Tibial nerve (tissue), 4 donors: ENCODE results near the gene TBCD. TPM values are rescaled to one million over a fixed set of nuclear protein-coding genes. Genes with fewer than 3 reads are reported as not detected.
A peak's percentile ranks its signal among the peaks of the same experiment; 100 is the strongest.

ENCODE experiments used
- DNase-seq, 2 donors: peaks; one replicate each; pipeline ENCODE4 v3.0.0-alpha.2; 2019; ENCODE audit warnings: low spot score in 2 of 2
- H3K27ac ChIP-seq, 4 donors: fragments of 200-600 bp; sonication (generic) in 3 of 4; one replicate each; pipeline ENCODE4 v1.5.1; 2017 to 2019; ENCODE audit warnings: mild to moderate bottlenecking in 1 of 4
- H3K27me3 ChIP-seq, 2 donors: fragments of 200-600 bp; sonication (generic) in 1 of 2; one replicate each; pipeline versions ENCODE4 v1.5.1 to v1.6.0; 2017 to 2019
- H3K36me3 ChIP-seq, 3 donors: fragments of 200-600 bp; sonication (generic); one replicate each; pipeline ENCODE4 v1.5.1; 2018 to 2019
- H3K4me1 ChIP-seq, 4 donors: fragments of 200-600 bp; sonication (generic) in 3 of 4; one replicate each; pipeline ENCODE4 v1.5.1; 2017 to 2019
- H3K4me3 ChIP-seq, 4 donors: fragments of 200-600 bp; sonication (generic) in 3 of 4; one replicate each; pipeline ENCODE4 v1.5.1; 2017 to 2019; ENCODE audit warnings: mild to moderate bottlenecking in 1 of 4, moderate library complexity in 1 of 4
- H3K9me3 ChIP-seq, 4 donors: fragments of 200-600 bp; sonication (generic) in 3 of 4; one replicate each; pipeline ENCODE4 v1.5.1; 2017 to 2019
- EP300 ChIP-seq, 2 donors: sonication (generic); formaldehyde crosslinking; IDR thresholded peaks; one replicate each; pipeline ENCODE4 v1.6.1; 2017; ENCODE audit warnings: antibody characterized with exemption in 2 of 2, mild to moderate bottlenecking in 1 of 2
- POLR2A ChIP-seq, 2 donors: fragments of 450-650 bp; IDR thresholded peaks; one replicate each; pipeline ENCODE4 v1.6.1; 2017; ENCODE audit warnings: antibody characterized with exemption in 2 of 2, mild to moderate bottlenecking in 2 of 2, moderate library complexity in 2 of 2
- WGBS, 2 donors: methylation state at CpG; one replicate each; pipeline ENCODE4 v1.1.5; 2018; 5-methylcytosine and 5-hydroxymethylcytosine counted together
- total RNA-seq, 4 donors: library from RNA; depleted of rRNA; stranded (reverse); fragments of >200 nt; gene quantifications; one replicate each; pipeline ENCODE4 v1.1.0, GENCODE V29; 2016
- TF ChIP-seq, protein P1 (sequence below), 5 experiments: fragments of 200-600 bp in 3 of 5; fragments of 450-650 bp in 2 of 5; sonication (generic) in 3 of 5; IDR thresholded peaks; one replicate each; pipeline ENCODE4 v1.5.1; 2016 to 2019; ENCODE audit warnings: antibody characterized with exemption in 5 of 5, mild to moderate bottlenecking in 3 of 5, moderate library complexity in 2 of 5

TBCD gene
- total RNA-seq, 4 donors from 2014 or later, result 42.6 to 115 (median 87.9) TPM

DNA sequence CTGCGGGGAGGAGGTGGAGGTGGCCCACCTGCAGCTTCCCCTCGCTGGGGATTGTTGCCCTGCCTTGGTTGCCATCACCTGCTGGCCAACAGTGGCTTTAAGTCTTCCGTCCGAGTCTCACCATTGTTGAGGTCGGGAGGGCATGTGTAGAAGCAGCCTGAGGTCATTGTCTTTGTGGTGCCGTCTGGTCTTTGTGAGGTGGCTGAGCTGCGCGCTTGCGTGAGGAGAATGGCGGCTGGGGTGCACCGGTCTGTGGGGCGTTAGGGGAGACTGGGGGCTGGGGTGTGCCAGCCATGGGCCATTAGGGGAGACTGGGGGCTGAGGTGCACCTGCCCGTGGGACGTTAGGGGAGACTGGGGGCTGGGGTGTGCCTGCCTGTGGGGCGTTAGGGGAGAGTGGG, 51.7 kb downstream of the TBCD start:
- WGBS, 2 donors, result 87 to 93% methylated on average over 15 of the region's 15 CpGs
- no peak overlapping the region for H3K27ac ChIP-seq
- no peak overlapping the region for H3K4me3 ChIP-seq
- no peak for DNase-seq
- no peaks in the 10 kb centered on the region for H3K27me3 ChIP-seq
- peaks cover 0 to 49% (median 0%) of the 10 kb centered on the region in 3 donors for H3K36me3 ChIP-seq
- peaks cover 0 to 40% (median 2%) of the 10 kb centered on the region in 4 donors for H3K4me1 ChIP-seq
- TF ChIP-seq POLR2A (IDR thresholded peaks at IDR 0.05) (no peak), EP300 (IDR thresholded peaks at IDR 0.05) (no peak)
- TF ChIP-seq, protein P1, sequence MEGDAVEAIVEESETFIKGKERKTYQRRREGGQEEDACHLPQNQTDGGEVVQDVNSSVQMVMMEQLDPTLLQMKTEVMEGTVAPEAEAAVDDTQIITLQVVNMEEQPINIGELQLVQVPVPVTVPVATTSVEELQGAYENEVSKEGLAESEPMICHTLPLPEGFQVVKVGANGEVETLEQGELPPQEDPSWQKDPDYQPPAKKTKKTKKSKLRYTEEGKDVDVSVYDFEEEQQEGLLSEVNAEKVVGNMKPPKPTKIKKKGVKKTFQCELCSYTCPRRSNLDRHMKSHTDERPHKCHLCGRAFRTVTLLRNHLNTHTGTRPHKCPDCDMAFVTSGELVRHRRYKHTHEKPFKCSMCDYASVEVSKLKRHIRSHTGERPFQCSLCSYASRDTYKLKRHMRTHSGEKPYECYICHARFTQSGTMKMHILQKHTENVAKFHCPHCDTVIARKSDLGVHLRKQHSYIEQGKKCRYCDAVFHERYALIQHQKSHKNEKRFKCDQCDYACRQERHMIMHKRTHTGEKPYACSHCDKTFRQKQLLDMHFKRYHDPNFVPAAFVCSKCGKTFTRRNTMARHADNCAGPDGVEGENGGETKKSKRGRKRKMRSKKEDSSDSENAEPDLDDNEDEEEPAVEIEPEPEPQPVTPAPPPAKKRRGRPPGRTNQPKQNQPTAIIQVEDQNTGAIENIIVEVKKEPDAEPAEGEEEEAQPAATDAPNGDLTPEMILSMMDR (IDR thresholded peaks at IDR 0.05), result no peak
- no peaks in the 10 kb centered on the region for H3K9me3 ChIP-seq

DNA sequence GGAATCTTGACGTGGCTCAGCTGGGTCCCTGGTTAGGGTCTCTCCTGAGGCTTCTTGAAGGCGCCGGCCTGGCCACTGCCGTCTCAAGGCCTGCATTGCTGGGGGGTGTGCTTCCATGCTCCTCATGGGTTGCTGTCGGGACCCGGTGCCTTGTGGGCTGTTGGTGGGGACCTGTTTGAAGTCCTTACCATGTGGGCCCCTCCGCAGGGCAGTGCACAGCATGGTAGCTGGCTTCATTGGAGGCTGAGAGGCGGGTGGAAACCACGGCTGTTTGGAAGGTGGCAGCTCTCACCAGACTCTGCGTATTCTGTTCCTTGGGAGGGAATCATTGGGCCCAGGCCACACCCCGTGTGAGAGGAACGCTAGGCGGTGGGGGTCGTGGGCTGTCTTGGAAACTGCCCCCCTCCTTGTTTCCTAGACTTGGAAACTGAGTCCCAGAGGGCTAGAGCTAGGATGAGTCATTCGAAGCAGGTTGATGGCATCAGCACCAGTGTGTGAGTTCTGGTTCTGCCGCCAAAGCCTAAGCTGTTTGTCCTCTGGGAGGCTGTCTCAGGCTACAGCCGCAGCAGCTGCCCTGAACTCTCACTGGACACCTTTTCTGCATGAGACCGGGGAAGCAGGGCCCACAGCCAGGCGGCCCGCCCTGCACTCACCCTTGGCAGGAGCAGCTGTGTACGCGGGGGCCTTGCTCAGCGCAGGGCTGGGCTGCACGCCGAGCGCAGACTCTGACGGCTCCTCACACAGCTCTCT, 52.8 kb downstream of the TBCD start:
- peak overlapping the region; percentile 60 to 82 (median 64) for H3K27ac ChIP-seq
- TF ChIP-seq POLR2A (IDR thresholded peaks at IDR 0.05) (no peak), EP300 (IDR thresholded peaks at IDR 0.05) (peak in 1 of 2 donors; percentile 79)
- TF ChIP-seq, protein P1 (IDR thresholded peaks at IDR 0.05), result peak in 1 of 5 experiments; percentile 16
- H3K4me1 ChIP-seq, result peaks cover 0 to 40% (median 2%) of the 10 kb centered on the region in 4 donors
- 66 to 70% methylated on average over 16 to 23 of the region's 27 CpGs for WGBS, 2 donors
- H3K4me3 ChIP-seq, result no peak overlapping the region
- peaks cover 0 to 48% (median 0%) of the 10 kb centered on the region in 3 donors for H3K36me3 ChIP-seq
- no peaks in the 10 kb centered on the region for H3K27me3 ChIP-seq
- no peaks in the 10 kb centered on the region for H3K9me3 ChIP-seq
- peak; percentile 70 to 82 for DNase-seq

DNA sequence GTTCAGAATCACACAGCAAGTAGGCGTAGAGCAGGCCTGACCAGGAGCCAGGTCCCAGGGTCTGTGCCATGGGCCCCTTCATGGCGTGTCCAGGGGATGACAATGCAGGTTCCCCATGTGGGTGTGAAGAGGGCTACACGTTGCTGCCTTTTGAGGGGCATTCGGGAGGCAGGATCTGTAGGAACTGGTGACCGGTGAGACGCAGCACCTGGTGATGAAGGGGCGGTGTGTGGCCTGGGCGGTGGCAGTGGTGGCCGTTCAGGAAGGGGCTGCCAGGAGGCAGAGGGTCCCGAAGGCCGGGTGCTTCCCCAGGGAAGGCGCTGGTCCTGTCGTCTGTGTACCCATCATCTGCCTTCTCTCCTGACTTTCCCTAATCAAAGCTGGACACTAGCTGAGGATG, 53.4 kb downstream of the TBCD start:
- H3K9me3 ChIP-seq, result no peaks in the 10 kb centered on the region
- peaks cover 0 to 49% (median 0%) of the 10 kb centered on the region in 3 donors for H3K36me3 ChIP-seq
- H3K27me3 ChIP-seq, result no peaks in the 10 kb centered on the region
- peaks cover 0 to 40% (median 2%) of the 10 kb centered on the region in 4 donors for H3K4me1 ChIP-seq
- WGBS, 2 donors, result 77 to 86% methylated on average over 13 of the region's 13 CpGs
- no peak for DNase-seq
- TF ChIP-seq EP300 (IDR thresholded peaks at IDR 0.05), result no peak
- TF ChIP-seq, protein P1 (IDR thresholded peaks at IDR 0.05), result no peak
- no peak for TF ChIP-seq POLR2A (IDR thresholded peaks at IDR 0.05)
- H3K27ac ChIP-seq, result peak overlapping the region in 3 of 4 donors; percentile 43 to 82 (median 60)
- no peak overlapping the region for H3K4me3 ChIP-seq

DNA sequence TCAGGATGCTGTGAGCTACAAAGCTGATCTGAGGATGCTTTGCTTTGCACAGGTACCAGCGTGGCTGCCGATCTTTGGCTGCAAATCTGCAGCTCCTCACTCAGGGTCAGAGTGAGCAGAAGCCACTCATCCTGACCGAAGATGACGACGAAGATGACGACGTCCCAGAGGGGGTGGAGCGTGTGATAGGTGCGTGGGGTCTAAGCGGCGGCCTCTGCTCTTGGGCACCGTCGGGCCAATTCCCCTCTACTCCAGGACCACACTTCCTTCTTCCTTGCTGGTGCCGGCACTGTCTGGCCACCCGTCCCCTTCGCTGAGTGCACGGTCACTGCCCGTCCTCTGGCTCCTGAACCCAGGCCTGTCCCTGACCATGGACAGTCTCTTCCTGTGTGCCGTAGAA, 54.0 kb downstream of the TBCD start:
- H3K27ac ChIP-seq, result peak overlapping the region in 1 of 4 donors; percentile 82
- TF ChIP-seq POLR2A (IDR thresholded peaks at IDR 0.05), result no peak
- no peak for TF ChIP-seq EP300 (IDR thresholded peaks at IDR 0.05)
- TF ChIP-seq, protein P1 (IDR thresholded peaks at IDR 0.05), result no peak
- H3K9me3 ChIP-seq, result no peaks in the 10 kb centered on the region
- no peak for DNase-seq
- peaks cover 0 to 49% (median 0%) of the 10 kb centered on the region in 3 donors for H3K36me3 ChIP-seq
- 92 to 96% methylated on average over 19 of the region's 19 CpGs for WGBS, 2 donors
- H3K27me3 ChIP-seq, result no peaks in the 10 kb centered on the region
- H3K4me3 ChIP-seq, result no peak overlapping the region
- peaks cover 0 to 40% (median 2%) of the 10 kb centered on the region in 4 donors for H3K4me1 ChIP-seq

DNA sequence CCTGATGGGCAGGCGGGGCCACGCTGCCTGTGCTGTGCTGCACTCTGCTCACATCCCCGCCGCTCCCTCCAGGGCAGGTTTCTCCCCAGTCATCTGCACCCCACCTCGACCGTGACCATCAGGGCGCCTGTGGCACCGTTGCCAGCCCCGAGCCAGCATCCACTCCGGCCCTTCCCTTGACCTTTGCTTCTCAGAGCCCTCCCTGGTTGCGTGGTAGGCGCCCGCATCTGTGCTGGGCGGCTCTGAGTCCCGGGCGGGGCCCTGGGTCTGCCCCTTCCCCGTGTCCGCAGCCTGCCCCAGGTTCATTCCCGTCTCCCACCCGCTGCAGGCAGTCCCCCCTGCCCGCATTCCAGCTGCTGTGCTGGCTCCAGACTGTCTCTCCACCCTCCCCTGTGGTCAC, 54.8 kb downstream of the TBCD start:
- H3K9me3 ChIP-seq, result no peaks in the 10 kb centered on the region
- H3K27ac ChIP-seq, result peak overlapping the region in 1 of 4 donors; percentile 56
- no peaks in the 10 kb centered on the region for H3K27me3 ChIP-seq
- H3K4me3 ChIP-seq, result no peak overlapping the region
- no peak for TF ChIP-seq POLR2A (IDR thresholded peaks at IDR 0.05)
- peaks cover 0 to 55% (median 0%) of the 10 kb centered on the region in 3 donors for H3K36me3 ChIP-seq
- WGBS, 2 donors, result 73 to 85% methylated on average over 21 of the region's 21 CpGs
- H3K4me1 ChIP-seq, result peaks cover 0 to 40% (median 2%) of the 10 kb centered on the region in 4 donors
- no peak for DNase-seq
